Stimulated activated CD8-positive, alpha-beta memory T cell treated with anti-CD3 and anti-CD28 coated beads, Interleukin-4, amount 100 ng/mL, for 1 hour (primary cell): ENCODE measurements around the gene TEX10.

Experiments
- DNase-seq, 2 donors: peaks; one replicate each; pipeline ENCODE4 v3.0.0-alpha.2; 2020; ENCODE audit warnings: low read depth in 2 of 2, low spot score in 1 of 2

Gene TEX10

DNA sequence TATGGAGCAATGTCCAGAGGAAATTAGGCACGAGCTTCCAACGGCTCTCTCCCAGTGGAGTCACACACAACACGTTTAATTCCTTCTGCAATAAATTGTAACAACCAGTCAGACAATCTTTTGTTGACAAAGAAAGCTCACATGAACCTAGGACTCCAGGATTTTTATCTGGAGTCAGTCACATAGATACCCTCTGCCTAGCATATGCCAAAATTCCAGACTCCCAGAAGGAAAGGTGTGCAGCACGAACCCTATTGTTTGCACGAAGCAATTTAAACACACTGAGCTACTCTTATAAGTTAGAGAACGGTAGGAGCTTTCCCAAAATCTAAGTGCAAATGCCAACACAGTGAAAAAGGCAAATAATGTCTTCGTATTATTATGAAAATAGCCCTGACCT, 67.1 kb downstream of the TEX10 start:
- DNase-seq = no peak

DNA sequence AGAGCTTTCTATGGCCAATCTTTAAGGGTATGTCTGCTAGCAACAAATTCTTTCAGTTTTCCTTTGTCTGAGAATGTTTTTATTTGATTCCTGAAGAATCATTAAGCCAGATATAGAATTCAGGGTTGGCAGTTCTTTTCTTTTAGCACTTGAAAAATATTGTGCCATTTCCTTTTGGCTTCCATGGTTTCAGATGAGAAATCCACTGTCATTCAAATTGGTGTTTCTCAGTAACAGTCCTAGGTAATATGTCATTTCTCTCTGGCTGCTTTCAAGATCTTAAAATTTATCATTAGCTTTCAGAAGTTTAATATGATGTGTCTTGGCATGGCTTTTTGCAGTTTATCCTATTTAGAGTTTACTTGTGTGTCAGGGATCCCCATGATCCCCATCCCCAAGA, 67.7 kb downstream of the TEX10 start:
- DNase-seq = no peak

DNA sequence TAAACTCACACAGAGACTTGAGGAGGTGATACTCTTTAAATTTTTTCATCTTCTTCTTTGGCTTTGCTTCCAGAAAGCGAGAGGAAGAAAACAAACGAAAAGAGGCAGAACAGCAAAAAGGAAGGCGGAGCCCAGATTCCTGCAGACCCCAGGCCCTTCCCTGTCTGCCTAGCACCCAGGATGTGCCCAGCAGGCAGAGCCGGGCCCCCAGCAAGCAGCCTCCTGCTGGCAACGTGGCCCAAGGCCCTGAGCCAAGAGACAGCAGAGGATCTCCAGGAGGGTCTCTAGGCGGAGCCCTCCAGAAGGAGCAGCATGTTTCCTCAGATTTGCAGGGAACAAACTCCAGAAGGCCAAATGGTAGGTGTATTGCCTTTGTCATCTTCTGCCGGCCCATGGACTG, 68.5 kb downstream of the TEX10 start:
- no peak for DNase-seq

DNA sequence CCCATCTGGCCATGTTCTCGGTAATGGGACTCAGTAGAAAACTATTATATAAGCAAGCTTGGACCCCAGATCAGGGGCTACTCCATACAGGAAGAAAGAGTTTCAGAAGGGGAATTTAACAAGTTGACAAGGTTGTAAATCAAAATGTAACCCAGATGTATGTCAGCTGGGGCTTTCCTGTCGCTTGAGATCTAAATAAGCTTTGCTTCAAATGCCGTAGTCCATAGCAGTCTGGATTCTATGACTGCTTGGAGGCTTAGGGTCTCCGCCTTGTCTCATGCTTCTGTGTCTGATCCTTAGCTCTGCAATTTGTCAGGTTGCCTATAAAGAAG, 70.4 kb downstream of the TEX10 start:
- DNase-seq = no peak

GRCh38 chr9:100281676-100282387, 70.9 kb downstream of the TEX10 start:
- DNase-seq = no peak

GRCh38 chr9:100281066-100281465, 71.7 kb downstream of the TEX10 start:
- no peak for DNase-seq

DNA sequence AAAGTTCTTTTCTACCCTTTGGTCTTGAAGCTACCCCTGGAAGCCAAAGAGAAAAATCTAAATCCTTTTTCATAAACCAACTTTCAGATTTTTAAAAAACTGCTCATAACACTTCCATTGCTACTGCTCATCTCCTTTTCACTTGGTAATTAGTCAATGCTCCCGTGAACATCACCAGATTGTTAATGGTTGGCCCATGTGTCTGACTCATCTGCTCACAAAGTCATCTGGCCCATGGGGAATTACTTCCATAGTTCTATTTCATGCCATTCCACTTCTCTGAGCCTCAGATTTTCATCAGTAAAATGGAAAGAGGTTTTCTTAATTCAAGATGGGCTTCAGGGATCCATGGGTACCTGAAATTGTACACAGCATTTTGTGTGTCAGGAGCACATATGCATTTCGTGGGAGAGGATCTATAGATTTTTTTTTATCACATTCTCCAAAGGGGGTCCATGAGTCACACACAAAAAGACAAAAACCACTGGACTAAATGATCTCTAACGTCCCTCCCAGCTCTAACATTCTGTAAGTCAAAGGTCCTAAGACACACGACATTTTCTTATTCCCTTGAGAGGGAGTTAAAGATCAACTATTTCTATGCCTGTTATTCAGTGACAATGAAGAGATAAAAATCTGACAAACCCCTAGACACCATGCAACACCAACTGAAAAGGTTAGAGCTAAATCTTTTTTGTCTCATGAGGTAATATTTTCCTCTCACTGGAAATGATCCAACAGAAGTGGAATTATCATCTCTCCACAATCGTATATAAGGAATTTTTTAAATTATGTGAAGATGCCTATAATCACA, 75.4 kb downstream of the TEX10 start:
- DNase-seq = no peak

DNA sequence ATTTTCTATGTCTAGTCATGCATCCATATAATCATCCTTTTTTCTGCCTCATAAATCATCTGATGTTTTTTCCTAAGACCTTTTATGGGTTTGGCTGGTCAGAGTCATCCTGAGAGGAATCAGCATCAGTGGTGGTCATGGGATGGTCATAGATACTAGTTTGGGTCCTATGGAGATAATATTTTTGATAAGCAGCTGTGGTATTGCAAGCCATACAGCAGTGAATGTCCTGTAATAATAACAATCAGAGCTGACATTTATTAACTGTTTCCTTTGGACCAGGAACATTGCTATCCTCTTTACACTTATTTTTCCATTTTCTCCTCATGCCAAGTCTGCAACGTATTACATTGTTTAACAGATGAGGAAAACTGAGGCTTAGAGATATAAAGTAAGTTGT, 83.1 kb downstream of the TEX10 start:
- DNase-seq = no peak

- no peak for DNase-seq
Measured at GRCh38 chr9:100268271-100268670, 84.5 kb downstream of the TEX10 start.

- no peak for DNase-seq
Measured at GRCh38 chr9:100267211-100267610, 85.5 kb downstream of the TEX10 start.
